CD4-positive, alpha-beta T cell treated with Interleukin-1 beta for 1 hour (primary cell): Measurements from ENCODE around the gene KCTD4.

Experiments
- DNase-seq, 2 donors: peaks; one replicate each; pipeline ENCODE4 v3.0.0-alpha.2; 2020 to 2022

The KCTD4 gene

DNA sequence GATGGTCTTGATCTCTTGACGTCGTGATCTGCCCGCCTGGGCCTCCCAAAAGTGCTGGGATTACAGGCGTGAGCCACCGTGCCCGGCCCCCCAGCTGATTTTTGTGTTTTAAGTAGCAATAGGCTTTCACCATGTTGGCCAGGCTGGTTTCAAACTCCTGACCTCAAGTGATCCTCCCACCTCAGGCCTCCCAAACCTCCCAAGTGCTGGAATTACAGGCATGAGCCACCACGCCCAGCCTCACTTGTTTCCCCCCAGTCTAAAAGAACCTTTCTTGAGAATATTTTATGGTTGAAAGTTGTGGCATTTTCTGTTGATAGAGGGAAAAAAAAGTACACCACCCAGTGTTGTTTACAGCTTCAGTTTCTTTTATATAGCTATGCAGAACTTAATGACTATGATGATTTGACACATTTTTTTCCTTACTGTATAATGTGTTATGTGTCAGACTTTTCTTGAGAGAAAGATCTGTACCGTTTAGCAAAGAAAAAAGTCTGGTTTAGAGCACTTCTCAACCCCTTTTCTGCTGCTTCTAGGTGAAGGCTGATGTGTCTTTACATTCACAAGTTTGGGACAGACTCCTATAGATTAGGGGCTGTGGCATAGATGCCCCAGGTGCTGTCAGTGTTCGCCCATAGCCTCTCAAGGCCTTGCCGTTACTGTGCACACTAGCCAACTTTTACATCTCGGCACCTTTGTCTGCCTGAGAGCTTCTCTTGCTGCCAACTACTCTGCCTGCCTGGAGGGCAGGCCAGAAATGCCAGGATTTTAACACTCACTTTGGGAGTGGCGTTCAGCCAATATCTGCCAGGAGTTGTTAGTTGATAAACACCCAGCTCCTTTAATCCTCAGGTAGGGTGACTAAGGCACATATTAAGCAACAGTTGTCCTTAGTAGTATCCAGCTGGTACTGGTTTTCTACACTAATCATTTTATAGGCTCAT, 33.0 kb downstream of the KCTD4 start:
- DNase-seq: no peak

DNA sequence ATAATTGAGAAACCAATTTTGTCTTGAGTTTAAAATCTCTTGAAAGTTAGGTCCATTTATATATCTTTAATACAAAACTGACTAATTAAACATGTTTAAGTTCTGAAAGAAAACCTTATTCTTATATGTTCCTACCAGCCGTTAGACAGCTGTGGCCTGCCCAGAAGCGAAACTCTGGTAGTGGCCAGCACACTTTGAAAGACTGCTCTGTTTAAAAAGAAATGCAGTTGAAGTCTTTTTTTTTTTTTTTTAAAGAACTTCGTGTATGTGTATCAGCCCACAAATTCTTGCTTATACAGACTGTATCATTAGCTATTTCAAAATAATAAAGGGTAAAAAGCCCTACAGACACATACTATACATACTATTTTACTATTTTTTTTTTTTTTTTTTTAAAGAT, 34.0 kb downstream of the KCTD4 start:
- no peak for DNase-seq

- DNase-seq: no peak
These were observed 38.0 kb downstream of the KCTD4 start for GRCh38 chr13:45162821-45163220.

- no peak for DNase-seq
These were observed 38.7 kb downstream of the KCTD4 start for GRCh38 chr13:45162194-45162593.

- DNase-seq: no peak
These were observed 44.1 kb downstream of the KCTD4 start for GRCh38 chr13:45156565-45157361.

GRCh38 chr13:45149964-45150363, 50.9 kb downstream of the KCTD4 start:
- no peak for DNase-seq

DNA sequence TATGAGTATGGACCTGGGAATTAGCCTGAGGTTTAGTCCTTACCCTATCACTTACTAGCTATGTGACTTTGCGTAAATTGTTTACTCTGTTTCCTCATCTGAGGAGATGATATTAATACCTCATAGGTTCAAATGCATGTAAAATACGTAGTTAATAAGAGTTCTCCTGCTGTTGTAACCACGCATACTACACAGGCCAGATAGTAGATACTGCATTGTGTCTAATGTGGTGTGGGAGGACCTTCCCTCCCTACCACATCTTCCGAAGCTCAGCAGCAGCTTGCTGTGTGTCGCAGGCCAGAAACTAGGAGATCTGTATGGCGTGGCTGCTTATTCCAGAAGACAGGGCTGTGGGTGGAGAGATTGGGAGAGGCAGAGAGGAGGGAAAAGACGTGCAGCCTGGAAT, 57.5 kb downstream of the KCTD4 start:
- DNase-seq: no peak
